ENCODE measurements around the gene PIK3R2.
A peak's percentile ranks its signal among the peaks of the same experiment; 100 is the strongest.
"Not testable (repeated sequence)": the region's sequence is repeated elsewhere in the genome, so short reads cannot be mapped to it uniquely, and the experiment has no call there.

PIK3R2 gene

DNA sequence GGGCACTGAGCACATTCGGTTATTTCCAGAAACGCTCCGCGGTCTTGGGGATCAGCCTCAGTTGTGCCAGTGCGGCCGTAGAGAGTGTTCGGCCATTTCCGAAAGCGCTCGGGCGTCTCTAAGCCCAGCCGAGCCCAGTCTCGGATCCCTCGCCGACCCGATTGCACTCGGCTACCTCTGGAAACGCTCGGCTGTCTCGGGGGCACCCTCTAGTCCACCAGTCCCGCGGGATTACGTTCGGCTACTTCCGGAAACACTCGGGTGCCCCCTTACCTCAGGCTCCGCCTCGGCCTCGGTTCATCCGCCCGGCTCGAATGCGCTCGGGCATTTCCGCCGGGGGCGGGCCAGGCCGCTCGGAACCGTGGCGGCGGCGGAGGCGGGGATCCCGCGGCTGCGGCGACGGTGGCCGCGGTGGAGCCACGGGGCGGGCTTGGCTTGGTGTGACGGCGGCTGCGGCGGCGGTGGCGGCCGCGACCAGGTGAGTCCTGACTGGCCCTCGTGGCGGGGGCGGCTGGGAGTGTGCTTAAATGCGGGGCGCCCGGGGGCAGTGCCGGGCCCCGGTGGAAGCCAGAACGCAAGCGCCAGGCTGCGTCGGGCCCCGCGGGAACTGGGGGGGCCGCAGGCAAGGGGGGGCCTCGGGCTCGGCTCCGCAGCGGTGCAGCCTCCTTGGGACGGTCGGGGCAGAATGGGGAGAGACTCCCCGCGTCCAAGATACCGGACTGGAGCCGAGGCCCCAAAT, at the start of gene PIK3R2:
PIK3R2 (plus strand) TSS at position 347 of the 739 bp plus-strand sequence. CDS start 2,717 bp downstream, outside the sequence.
- peak; percentile 99 to 100 (median 100) for DNase-seq (ENCODE audit: low read depth in 3 of 3)

DNA sequence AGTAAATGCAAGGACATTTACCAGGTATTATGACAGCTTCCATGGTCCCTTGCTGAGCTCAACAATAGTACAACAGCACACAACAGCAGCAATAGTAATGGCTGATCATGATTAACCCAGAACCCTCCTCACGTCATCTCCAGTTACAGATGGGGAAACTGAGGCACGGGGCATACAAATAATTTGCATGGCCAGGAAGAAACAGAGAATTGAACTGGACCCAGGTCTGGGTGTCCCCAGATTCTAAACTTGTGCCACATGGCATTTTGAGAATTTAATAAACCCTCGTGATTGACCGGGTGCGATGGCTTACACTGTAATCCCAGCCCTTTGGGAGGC, 48.2 kb upstream of the PIK3R2 start:
- no peak for DNase-seq (ENCODE audit: low read depth in 3 of 3)

DNA sequence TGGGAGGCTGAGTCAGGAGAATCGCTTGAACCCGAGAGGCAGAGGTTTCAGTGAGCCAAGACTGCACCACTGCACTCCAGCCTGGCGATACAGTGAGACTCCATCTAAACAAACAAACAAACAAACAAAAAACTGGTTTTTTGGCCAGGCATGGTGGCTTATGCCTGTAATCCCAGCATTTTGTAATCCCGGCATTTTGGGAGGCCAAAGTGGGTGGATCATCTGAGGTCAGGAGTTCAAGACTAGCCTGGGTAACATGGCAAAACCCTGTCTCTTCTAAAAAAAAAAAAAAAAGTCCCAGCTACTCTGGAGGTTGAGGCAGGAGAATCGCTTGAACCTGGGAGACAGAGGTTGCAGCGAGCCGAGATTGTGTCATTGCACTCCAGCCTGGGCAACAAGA, 47.7 kb upstream of the PIK3R2 start:
- DNase-seq (ENCODE audit: low read depth in 3 of 3) = not testable (repeated sequence)

DNA sequence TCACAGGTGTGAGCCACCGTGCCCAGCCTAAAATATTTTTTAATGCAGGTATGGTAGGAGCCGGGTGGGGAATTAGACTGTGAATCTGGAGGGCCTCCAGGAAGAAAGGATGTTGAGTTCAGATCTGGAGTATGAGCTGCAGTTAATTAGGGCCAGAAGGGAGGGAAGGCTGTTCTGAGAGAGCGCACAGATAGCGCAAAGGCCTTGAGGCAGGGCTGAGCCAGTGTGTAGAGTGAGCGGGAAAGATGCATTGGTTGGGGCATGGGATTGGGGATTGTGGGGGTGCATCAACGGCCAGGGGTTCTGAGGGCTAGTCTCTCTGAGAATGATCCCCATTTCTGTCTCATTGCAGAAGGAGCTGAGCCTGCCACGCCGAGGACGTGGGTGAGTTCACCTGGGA, 45.7 kb upstream of the PIK3R2 start:
- DNase-seq (ENCODE audit: low read depth in 3 of 3) = no peak

DNA sequence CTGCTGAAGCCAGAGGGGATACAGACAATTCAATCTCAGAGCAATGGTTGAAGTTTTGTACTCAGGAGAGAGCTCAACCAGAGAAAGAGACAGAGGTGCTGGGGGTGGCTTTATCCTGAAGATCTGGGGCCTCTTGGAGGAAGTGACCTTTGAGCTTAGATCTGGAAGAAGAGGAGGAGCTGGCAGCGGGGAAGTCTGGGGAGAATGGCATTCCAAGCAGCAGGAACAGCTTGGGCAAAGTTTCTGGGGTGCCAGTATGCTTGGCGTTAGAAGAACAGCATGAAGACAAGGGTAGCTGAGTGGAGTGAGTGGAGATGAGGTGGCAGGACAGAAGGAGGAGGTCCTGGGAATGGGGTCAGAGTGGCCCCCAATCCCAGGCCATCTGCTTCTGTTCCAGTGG, 44.1 kb upstream of the PIK3R2 start:
- DNase-seq (ENCODE audit: low read depth in 3 of 3) = no peak

DNA sequence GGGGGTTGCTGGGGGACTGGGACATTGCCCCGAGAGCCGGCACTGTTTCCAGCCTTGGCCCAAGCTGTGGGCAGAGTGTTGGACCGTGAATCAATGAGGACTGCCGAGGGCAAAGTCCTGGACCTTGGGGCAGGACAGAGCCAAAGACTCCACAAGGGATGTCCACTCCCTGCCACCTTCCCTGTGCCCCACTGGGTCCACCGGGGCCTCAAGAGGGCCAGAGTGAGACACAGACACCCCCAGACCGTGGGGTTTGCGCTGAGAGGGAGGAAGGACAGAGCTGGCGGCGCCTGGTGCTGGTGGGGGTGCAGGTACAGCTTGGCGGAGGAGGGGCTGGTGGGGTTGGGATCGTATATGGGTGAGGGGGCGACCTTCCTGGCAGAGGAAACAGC, 43.6 kb upstream of the PIK3R2 start:
- no peak for DNase-seq (ENCODE audit: low read depth in 3 of 3)

DNA sequence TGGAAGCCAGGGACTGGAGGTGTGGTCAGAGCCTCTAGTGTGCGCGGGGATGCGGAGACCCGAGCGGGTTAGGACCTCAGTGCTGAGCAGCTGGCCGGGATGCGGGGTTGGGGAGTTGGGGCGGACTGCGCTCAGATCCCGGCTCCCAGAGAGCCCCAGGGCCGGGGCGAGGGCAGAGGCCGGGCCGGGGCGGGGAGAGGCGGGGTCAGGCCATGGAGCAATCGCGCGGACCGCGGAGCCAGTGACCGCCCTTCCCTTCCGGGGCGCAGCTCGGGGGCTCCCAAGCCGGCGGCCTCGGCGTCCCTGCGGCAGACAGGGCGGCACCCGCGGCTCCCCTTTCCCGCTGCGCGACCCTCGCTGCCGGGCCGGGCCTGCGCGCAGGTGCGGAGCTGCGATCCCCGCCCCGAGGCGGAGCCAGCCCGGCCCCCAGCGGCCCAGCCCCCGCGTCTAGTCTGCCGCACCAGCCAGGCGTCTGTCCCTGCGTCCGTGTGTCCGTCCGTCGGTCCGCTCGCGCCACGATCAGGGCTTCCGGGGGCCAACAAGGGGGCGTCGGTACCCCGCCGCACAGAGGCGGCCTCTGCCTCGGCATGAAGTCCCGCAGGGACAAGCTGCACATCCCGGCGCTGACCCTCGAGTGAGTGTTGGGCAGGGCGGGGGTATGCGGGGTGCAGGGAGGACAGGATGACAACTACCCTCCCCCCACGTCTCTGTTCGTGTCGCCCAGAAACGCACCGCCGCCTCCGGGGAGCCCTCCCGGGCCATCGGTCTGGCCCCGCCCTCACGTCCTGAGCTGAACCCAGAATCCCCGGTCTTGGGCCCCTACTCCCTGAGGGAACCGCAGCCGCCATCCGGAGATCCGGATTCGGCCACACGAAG, 43.0 kb upstream of the PIK3R2 start:
- peak in 1 of 3 experiments; percentile 47 for DNase-seq (ENCODE audit: low read depth in 3 of 3)

DNA sequence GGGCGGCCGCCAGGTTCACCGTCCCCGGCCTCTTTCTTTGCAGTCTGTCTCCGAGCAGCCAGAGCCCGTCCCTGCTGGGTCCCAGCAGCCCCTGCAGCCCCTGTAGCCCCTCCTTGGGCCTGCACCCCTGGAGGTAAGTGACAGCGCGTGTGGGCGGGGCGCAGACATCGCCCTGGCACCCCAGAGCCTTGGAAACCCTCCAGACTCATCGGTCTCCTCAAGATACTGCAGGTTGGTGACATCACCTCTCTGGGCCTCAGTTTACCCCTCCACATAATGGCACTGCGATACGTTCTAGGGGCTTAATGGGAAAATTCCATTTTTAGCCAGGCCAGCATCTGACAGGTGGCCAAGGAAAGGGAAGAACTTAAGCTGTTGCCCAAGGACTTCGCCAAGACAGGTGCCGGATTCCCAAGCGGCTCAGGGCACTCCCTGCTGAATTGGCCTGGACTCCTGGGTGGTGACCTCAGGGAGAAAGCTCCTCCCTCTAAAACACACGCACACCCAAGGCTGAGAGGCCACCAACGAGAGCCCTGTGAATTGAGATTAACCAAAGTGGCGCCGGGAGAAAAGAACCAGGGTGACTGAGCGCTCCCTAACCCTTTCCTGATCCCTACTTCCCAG, 42.2 kb upstream of the PIK3R2 start:
- no peak for DNase-seq (ENCODE audit: low read depth in 3 of 3)

DNA sequence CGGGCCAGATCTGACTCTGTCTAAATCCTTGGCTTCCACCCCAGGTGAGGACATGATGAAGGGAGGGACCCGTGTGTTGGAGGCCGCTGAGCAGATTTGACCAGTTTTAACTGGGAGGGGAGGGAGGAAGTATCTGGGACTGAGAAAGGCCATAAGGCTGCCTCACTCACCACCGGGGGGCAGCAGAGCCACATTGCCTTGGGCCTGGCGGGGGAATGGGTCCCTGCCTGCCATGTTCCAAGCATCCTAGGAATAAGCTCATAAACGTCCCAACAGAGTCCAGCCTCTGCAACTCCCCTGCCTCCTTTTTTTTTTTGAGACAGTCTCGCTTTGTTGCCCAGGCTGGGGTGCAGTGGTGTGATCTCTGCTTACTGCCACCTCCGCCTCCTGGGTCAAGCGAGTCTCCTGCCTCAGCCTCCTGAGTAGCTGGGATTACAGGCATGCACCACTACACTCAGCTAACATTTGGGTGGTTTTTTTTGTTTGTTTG, 39.9 kb upstream of the PIK3R2 start:
- peak; percentile 67 to 81 (median 69) for DNase-seq (ENCODE audit: low read depth in 3 of 3)

DNA sequence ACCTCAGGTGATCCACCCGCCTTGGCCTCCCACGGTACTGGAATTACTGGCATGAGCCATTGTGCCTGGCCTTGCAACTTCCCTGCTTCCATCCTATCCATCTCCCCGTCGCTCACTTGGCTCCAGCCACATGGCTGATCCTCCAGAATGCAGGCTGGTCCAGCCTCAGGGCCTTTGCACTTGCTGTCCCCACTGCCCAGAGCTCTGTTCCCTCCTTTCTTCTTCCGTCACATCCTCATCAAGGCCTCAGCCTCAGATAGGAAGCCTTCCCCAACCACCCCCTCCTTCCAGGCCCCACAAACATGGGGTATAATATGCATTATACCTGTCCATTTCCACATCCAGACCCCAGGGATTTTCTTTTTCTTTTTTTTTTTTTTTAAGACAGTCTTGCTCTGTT, 39.1 kb upstream of the PIK3R2 start:
- DNase-seq (ENCODE audit: low read depth in 3 of 3) = no peak

DNA sequence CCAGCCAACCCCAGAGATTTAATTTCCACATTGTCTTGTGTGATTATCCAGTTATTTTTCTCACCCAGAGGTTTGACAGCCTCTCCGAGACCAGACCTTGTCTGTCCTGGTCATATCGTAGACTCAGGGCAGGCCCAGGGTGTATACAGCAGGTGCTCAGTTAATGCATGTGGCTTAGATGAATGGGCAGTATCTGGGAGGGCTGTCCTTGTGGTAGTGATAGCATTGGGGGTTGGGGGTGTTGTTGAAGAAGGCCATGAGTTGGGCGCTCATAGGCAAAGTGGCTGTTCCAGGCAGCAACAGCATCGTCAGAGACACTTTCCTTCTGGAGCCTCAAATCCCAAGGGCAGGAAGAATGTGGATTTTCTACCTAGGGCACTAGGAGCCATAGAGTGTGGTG, 38.5 kb upstream of the PIK3R2 start:
- DNase-seq (ENCODE audit: low read depth in 3 of 3) = no peak

DNA sequence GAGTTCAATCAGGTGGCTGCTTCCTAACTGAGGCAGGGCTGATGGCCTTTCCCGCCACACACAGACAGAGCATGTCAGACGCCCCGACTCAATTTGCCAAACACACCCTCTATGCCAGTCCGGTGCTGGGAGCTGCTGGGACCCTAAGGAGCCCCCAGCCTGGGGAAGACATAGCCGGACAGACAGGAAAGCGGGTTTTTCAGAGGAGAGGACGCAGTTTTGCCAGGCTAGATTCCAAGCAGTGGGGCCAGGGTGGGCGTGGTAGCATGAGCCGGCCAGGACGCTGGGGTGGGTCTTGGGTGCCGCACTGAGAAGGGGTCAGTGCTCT, 35.6 kb upstream of the PIK3R2 start:
- DNase-seq (ENCODE audit: low read depth in 3 of 3) = no peak

DNA sequence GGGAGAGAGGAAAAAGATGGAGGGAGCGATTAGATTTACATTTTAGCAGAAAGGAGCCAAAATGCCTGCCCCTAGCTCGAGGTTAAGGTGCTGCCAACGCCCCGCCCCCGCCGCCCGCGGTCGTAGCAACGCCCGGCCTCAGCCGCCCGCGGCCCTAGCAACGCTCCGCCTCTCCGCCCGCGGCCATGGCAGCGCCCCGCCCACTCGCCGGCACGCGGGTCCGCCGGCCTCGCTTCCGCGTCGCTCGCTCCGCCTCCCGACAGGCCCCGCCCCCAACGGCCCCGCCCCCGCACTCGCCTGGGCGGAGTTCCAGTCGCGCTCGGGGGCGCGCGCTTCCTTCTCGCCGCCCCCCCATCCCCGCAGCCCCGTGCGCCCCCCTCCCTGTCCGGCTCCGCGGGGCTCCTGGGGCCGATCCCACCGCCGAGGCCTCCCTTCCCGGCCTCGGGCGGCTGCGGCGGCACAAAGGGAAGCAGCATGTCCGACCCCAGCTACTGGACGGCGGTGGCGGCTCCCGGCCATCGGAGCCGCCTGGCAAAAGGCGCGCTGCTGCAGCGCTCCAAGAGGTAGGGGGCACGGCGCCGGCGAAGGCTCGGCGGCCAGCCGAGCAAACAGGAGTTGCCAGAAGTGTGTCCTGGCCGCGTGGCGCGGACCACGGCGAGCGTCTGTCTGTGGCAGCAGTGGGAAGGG, 35.1 kb upstream of the PIK3R2 start:
- peak; percentile 81 to 94 (median 89) for DNase-seq (ENCODE audit: low read depth in 3 of 3)

DNA sequence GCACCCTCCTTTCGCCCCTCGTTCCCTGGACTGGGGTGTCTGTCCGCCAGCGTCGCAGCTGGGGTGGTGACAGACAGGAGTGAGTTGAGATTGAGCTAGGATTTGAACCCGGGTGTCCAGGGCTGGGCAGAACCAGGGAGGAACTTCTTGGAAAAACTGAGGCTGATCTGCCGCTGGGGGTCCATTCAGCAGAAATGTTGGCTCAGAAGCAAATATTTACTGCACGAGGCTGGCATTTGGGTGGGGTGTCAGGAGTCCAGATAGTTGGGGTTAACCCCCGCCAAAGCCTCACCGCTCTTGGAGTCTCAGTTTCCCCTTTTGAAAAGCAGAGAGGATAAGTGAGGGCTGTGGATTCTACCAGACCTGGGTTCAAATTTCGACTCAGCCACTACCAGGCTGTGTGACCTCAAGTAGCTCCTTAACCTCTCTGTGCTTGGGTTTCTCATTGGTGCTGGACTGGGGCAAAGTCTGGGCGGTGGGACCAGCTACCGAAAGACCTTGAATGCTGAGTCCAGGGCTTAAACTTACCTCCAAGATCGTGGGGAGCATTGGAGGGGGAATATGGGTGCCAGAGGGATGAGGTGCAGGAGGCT, 34.4 kb upstream of the PIK3R2 start:
- no peak for DNase-seq (ENCODE audit: low read depth in 3 of 3)

DNA sequence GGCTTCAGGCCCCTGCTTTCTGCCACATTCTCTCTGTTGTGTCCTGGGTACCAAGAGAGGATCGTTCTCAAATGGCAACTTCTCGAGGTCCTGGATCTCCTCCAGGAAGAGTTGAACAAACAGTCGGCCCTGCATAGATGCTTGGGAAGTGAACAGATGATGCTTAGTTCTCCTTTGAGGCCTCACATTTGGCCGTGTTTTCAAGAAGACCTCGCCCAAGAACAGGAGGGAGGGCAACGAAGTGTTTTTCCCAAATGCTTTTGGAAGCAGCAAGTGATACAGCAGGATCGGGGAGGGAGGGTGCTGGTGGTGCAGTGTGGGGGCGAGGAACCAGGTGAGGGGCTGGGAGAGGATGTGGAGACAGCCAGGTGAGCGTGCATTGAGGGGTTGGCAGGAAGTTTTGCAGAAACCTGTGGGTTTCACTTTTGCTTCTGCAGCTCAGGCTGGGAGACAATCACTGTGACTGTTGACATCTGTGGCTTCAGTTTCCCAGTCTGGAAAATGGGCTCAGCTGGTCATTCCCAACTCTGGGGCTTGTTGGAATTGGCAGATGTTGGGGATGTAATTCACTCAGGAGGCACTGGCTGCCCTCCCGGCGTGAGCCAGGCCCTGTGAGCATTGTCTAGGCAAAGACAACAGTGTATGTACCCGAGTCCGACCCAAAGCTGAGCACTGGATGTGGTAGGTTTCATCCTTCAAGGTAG, 33.8 kb upstream of the PIK3R2 start:
- no peak for DNase-seq (ENCODE audit: low read depth in 3 of 3)

DNA sequence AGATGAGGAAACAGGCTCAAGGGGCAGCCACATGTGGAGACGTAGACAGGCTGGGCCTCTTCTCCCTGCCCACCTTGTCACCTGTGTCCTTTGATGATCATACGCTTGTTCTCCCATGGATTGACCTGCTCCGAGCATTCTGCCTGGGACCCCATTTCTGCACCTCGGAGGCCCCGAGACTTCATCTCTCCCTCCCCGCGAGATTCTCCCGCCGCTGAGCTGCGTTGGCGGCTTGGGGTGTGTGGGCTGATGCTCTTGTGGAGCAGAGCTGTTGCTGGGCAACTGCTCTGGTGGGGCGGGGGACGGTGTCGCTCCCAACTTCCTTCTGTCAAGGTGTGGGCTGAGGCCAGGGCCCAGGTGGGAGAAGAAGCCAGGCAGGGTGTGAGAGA, 33.3 kb upstream of the PIK3R2 start:
- DNase-seq (ENCODE audit: low read depth in 3 of 3) = peak in 2 of 3 experiments; percentile 32 to 54

DNA sequence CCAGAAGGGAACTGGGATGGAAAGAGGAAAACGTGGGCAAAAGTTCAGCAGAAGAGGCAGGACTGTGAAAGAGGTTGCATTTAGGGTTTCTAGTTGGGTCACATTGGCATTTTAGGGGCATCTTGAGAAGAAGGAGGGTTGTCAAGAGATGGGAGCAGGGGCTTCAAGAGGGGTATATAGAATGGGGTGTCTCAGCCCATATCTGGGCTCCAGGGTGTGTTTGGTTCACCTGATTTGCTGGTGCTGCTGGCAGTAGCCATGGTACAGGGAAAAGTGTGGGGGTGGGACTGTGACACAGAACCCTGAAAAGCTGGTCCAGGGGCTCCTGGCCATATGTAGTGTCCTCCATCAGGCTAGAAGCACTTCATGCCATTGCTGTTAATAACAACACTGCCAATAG, 32.8 kb upstream of the PIK3R2 start:
- no peak for DNase-seq (ENCODE audit: low read depth in 3 of 3)

DNA sequence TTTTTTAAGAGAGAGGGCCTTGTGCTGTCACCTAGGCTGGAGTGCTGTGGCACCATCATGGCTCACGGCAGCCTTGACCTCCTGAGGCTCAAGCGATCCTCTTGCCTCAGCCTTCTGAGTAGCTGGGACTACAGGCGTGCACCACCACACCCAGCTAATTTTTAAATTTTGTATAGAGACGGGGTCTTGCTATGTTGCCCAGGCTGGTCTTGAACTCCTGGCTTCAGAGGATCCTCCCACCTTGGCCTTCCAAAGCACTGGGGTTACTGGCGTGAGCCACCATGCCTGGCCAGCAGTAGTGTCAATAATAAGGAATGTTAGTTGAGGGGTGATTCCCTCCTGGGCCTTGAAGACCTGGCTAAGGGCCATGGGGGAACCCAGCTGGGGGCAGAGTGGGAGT, 31.8 kb upstream of the PIK3R2 start:
- DNase-seq (ENCODE audit: low read depth in 3 of 3) = no peak

DNA sequence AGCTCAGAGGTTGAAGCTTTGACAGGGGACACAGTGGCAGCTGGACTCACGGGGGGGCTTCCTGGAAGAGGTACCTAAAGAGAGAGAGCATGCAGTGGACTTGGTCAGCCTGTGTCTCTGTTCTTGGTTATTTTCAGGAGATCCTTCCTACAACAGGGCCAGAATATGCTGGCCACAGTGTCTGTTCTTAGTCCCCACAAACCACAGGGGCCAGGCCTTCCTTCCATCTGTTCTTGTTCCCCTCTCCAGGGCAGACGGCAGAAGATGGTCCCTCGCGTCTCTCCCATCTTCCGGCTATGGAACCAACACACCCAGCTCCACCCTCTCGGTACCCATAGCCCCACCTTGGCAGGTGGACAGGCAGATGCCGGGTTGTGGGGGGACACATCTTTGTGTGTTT, 30.5 kb upstream of the PIK3R2 start:
- no peak for DNase-seq (ENCODE audit: low read depth in 3 of 3)

DNA sequence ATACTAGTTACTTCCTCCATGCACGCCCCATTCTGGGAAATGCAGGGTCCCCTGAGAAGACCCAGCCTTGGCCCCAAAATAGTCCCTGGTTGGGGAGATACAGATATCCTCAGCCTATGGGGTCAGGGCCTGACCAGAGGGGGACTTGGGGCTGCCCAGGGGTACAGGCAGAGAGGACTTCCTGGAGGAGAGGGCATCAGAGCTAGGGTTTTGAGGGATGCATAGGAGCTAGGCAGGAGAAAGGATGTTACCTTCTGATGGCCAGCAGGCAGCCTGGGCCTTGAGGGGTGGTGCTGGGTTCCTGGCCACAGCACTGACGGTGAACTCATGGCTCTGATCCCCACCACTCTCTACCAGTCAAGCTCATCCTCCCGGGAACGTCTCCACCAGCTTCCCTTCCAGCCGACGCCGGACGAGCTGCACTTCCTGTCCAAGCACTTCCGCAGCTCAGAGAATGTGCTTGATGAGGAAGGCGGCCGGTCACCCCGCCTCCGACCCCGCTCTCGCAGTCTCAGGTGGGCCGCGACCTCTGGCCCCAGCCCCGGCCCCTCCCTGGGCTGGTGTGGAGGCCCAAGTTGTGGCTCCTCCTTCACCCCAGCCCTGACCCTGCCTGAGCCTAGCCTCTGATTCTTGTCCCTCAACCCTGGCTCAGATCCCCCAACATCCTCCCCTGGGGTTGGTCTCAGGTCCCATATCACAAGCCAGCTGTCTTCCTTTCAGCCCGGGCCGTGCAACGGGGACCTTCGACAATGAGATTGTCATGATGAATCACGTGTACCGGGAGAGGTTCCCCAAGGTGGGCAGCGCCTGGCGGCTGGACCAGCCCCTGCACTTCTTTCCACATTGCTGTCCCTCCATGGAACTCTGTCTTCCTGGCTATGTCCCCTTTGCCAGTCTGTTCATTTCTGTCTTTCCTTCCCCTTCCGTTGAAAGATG, 29.8 kb upstream of the PIK3R2 start:
- DNase-seq (ENCODE audit: low read depth in 3 of 3) = no peak

Measured in stimulated activated CD4-positive, alpha-beta T cell treated with anti-CD3 and anti-CD28 coated beads, TNF-alpha, amount 100 ng/mL, for 24 hours (primary cell).